ENCODE results near the gene HARS2. TPM values are rescaled to one million over a fixed set of nuclear protein-coding genes. Genes with fewer than 3 reads are reported as not detected.
"Not testable (repeated sequence)": the region's sequence is repeated elsewhere in the genome, so short reads cannot be mapped to it uniquely, and the experiment has no call there.

HARS2 gene
- total RNA-seq, result 27.1 TPM

DNA sequence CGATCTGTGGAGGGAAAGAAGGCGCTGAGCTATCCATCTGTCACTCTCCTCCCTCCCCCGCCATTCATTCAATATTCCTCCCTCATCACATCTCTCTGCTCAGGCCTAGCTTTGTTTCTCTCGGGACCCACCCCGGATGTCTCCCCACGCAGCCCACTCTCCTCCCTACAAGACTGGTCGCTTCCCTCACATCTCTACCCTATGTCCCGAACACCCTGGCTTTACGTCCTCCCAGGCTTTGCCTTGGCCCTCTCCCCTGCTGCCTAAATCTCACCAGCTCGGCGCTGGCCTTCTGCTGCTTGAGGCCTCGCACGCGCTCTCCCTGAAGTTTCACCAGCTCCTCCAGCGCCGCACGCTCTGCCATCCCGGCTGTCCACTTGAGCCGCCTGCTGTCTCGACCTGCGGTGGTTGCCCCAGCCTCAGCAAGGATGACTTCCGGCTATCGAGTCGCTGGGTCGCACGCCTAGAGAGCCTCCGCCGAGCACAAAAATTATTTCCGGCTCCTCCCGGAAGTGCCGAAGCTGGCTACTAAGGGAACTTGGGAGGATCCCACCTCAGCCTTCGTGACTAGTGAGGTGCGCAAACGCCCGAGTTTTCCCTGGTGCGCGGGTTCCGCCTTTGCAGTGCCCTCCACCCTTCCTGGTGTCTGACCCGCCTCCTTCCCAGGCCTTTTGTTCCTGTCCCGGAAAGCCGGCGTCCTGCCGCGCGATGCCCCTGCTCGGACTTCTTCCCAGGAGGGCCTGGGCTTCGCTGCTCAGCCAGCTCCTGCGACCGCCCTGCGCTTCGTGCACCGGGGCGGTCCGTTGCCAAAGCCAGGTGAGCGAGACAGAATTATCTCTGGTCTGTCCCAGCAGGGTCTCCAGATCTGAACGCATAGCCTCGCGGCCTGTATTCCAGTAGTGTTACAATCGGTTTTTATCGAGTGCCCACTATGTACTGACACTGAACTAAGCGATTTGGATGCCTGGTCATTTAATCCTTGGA lies at the start of gene HARS2, which contains the start of gene HARS1:
Gene HARS2 (plus strand): TSS at position 515 of the 984 bp plus-strand sequence. CDS start 194 bp downstream, at position 709.
Gene HARS1 (minus strand): TSS at position 430 of the 984 bp plus-strand sequence. CDS start 66 bp downstream, at position 364.
- peak; percentile 90 for DNase-seq (ENCODE audit: low spot score)
- peak; percentile 99 for ATAC-seq
- intact Hi-C loops (cut with DNase I), result no loop called here

- ATAC-seq, result no peak
- intact Hi-C loops (cut with DNase I), result loop anchor here (5.0 kb wide), 1 partner anchor 74 kb away; no protein-coding TSS in a partner anchor
- no peak for DNase-seq (ENCODE audit: low spot score)
Observed at GRCh38 chr5:140641716-140642115, 49.5 kb upstream of the HARS2 start.

DNA sequence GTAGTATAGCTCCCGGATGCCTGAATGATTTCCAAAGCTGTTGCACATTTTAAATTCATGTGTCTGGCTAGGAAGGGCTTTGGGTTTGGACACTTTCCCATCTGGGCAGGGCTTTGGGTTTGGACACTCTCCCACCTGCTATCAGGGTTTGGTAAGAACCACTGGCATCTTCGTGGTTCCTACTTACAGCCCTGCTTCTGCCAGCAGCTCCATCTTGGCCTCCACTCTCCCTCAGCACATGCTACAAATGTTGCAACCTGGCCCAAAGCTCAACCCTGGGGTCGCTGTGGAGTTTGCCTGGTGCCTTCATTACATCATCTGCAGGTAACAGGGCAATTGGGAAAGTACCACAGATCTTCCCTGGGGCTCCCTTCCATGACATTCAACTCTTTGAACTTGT lies 48.5 kb upstream of the HARS2 start:
- no peak for DNase-seq (ENCODE audit: low spot score)
- intact Hi-C loops (cut with DNase I), result loop anchor here (5.0 kb wide), 1 partner anchor 75 kb away; no protein-coding TSS in a partner anchor
- no peak for ATAC-seq

DNA sequence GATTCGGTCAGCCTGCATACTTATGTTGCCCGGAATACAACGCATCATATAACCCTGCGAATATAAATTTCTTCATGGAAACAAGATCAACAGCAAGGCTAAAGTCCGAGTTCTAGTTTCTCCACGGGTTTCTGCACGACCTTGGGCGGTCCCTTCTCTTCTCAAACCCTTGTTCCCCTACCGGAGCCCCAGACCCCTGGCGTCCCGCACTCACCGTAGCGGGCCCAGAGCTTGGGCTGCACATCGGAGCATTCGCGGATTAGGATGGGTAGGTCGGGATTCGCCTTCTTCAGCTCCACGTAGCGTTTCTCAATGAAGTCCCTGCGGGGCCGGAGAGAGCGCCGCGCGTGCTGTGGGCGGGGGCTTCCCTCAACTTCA lies 44.2 kb upstream of the HARS2 start:
- intact Hi-C loops (cut with DNase I), result no loop called here
- DNase-seq (ENCODE audit: low spot score), result no peak
- ATAC-seq, result no peak

DNA sequence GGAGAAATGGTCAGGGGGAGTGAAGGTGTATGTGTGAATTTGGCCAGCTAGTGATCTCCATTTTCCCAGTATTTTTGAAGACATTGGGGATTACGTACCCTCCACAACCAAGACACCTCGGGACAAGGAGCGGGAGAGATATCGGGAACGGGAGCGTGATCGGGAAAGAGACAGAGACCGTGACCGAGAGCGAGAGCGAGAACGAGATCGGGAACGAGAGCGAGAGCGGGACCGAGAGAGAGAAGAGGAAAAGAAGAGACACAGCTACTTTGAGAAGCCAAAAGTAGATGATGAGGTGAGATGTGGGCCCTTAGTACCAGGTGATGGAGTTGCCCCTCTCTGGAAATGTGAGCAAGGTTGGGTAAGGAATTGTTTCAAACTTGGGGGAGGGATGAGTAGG lies 32.4 kb upstream of the HARS2 start:
- intact Hi-C loops (cut with DNase I), result no loop called here
- DNase-seq (ENCODE audit: low spot score) (no peak), ATAC-seq (no peak)

DNA sequence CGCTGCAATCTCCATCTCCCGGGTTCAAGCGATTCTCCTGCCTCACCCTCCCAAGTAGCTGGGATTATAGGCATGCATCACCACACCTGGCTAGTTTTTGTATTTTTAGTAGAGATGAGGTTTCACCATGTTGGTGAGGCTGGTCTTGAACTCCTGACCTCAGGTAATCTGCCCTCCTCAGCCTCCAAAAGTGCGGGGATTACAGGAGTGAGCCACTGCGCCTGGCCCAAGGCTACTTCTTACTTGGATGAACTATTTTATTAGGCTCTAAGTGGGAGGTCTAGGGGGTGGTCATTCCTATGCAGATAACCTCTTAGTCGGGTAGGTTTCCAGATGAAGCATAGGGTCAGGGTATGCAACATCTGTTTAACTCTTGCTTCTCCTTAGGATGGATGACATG lies 30.9 kb upstream of the HARS2 start:
- DNase-seq (ENCODE audit: low spot score); intact Hi-C loops (cut with DNase I); ATAC-seq: not testable (repeated sequence)

- ATAC-seq (no peak), DNase-seq (ENCODE audit: low spot score) (no peak)
- intact Hi-C loops (cut with DNase I), result no loop called here
Observed at GRCh38 chr5:140664030-140664358, 27.3 kb upstream of the HARS2 start.

DNA sequence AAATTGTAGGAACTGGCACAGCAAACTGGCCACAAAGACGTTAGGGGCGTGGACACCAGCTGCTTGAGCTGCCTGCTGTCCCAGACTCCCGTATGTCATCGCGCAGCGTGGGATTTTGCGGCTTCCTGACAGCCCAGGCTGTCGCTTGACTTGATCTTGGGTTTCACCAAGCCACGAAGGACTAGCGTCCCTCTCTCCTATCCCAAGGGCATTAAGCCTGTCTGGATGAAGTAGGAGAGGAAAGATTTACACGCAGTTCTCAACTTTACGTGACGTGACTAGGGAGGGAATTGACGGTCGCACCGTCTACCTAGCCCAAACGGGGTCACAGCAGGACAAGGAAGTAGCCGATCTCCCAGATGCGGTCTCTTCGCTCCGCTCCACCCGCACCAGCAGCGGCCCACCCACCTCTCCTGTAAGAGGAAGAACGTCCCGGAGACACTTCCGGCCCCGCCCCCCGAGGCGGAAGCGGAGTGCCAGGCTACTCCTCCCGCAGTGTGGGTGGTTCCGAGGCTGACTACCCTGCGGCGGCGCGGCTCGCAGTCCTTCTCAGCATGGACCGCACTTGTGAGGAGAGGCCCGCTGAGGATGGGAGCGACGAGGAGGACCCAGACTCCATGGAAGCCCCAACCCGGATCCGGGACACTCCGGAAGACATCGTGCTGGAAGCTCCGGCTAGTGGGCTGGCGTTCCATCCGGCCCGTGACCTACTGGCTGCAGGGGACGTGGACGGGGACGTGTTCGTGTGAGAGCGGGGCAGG lies 26.7 kb upstream of the HARS2 start, which contains the start of gene WDR55:
Gene WDR55 (plus strand): TSS at position 546 of the 761 bp plus-strand sequence. CDS start 9 bp downstream, at position 555.
- intact Hi-C loops (cut with DNase I), result no loop called here
- ATAC-seq (peak; percentile 99), DNase-seq (ENCODE audit: low spot score) (peak; percentile 97)

DNA sequence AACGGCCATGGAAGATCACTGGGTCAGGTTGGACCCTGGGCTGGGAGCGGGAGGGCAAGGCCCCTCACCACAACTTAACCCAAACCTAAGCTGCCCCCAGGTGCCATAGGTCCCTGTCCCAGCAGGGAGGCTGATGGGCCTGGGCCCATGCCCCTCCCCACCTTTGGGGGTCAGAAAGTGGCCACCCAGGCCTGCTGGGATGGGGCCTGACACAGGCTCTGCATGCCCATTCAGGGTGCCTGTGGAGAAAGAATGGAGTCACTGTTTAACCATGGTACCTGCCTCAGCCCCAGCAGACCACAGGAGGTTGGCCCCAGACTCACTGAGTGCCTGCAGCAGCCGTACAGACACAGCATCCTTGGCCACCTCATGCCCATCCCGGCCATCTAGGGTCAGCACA lies 20.2 kb upstream of the HARS2 start:
- DNase-seq (ENCODE audit: low spot score); ATAC-seq; intact Hi-C loops (cut with DNase I): not testable (repeated sequence)

DNA sequence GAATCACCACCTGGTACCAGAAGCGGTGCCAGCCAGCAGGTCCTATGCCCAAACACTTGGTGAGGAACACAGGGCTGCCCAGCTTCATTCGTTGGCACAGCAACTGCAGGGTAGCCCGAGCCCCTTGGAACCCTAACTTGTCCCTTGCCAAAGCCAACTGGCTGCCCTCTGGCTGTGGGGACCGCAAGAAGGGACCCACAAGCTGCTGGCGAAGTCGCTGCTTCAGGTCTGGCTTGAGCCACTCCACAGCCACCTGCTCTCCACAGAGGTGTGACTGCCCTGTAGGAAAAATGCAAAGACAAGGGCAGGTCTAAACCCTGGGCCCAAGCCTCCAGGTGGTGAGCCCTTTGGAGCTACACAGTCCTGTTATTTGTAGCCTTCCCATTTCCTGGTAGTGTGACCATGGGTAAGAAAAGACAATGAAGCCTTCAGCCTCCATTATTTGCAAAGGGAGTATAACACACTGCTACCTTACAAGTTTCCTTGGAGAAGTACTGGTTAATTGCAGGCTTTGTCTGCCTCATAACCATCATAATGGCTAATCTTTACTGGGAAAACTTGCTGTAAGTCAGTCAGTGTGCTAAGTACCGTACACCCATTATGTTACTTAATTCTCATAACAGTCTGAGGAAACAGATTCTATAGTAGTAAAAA lies 19.7 kb upstream of the HARS2 start:
- ATAC-seq (no peak), DNase-seq (ENCODE audit: low spot score) (no peak)
- intact Hi-C loops (cut with DNase I), result no loop called here

DNA sequence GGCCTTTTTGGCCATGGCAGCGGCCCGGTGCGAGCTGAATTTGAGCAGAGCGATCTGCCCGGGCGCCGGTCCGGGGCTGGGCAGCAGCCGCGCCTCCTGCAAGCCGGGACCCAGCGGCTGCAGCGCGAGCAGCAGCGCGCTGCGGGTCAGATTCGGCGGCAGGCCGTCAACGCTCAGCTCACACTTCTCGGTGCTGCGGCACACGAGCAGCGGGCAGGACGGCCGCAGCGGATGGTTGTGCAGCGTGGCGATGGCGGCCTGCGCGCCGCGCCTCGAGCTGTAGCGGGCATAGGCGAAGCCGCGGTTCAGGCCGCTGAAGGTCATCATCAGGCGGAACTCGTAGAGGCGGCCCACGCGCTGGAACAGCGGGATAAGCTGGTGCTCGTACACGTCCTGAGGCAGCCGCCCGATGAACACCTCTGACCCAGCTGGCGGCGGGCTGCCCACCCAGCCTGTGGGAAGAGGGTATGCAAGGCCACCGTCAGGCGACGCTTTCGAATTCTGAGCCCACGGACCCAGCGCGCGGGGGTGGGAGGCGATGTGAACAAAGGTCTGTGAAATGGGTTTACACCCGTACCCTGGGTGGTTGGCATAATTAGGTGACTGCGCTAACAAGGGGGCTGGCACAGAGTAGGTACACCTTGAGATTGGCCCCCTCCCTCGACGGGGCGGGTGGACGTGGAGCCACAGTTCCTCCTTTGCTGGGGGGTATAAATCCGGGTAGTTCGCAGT lies 18.6 kb upstream of the HARS2 start:
- ATAC-seq (peak; percentile 27), DNase-seq (ENCODE audit: low spot score) (no peak)
- intact Hi-C loops (cut with DNase I), result no loop called here

GRCh38 chr5:140673187-140673976 lies 17.9 kb upstream of the HARS2 start, which contains the start of gene DND1:
Gene DND1, minus strand, starts transcription at chr5:140673576. Its CDS starts 34 bp downstream, at chr5:140673542.
- DNase-seq (ENCODE audit: low spot score) (no peak), ATAC-seq (no peak)
- intact Hi-C loops (cut with DNase I), result no loop called here

DNA sequence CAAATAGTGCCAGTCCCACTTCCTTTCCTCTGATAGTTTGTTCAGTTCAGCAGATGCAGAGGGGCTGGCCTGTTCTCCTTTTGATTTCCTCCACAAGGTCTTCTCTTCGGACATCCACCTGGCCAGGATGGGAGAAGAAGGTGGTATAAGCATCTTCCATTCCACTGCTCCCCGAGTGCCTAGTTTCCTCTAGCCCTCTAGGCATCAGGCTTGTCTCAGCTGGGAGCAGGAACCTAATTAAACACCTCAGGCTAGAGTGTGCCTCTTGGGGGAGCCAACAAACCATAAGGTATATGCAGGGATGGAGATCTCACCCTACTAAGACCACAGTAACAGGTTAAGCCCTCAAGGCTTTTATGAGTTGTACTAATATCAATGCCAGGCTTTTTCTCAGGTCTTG lies 17.0 kb upstream of the HARS2 start:
- intact Hi-C loops (cut with DNase I), result no loop called here
- DNase-seq (ENCODE audit: low spot score) (no peak), ATAC-seq (no peak)

- intact Hi-C loops (cut with DNase I), result no loop called here
- DNase-seq (ENCODE audit: low spot score), result no peak
- no peak for ATAC-seq
Observed at GRCh38 chr5:140674629-140675028, 16.6 kb upstream of the HARS2 start.

GRCh38 chr5:140677947-140678346 lies 13.3 kb upstream of the HARS2 start:
- no peak for ATAC-seq
- DNase-seq (ENCODE audit: low spot score), result no peak
- intact Hi-C loops (cut with DNase I), result no loop called here

- intact Hi-C loops (cut with DNase I), result no loop called here
- DNase-seq (ENCODE audit: low spot score) (no peak), ATAC-seq (no peak)
Observed at GRCh38 chr5:140678993-140679392, 12.3 kb upstream of the HARS2 start.

DNA sequence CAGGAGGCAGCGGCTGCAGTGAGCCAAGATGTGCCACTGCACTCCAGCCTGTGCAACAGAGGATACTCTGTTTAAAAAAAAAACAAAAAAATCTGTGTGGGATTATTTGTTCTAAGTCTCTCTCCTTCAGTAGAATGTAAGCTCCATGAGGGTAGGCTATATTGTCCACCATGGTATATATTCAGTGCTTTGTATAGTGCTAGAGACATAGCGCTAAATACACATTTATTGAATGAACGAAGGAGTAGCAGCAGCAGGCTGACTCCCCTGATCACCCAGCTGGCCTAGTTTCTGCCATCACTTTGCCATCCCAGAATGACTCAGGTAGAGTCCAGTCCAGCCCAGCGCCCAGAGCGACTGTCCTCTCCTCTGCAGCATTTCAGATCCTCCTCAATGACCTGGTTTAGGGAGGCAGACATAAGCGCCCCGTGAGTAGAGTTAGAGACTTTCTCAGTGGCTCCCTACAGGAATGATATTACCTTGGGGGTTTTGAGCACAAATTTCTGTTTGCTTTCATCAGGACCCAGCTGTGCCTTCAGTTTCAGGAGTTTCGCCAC lies 801 bp upstream of the HARS2 start:
- DNase-seq (ENCODE audit: low spot score) (no peak), ATAC-seq (no peak)
- intact Hi-C loops (cut with DNase I), result no loop called here

All from sciatic nerve (tissue), 2 donors.